Transverse colon (tissue), 4 donors: ENCODE data around the gene CELSR1.

Experiments
- CTCF ChIP-seq, 5 experiments: fragments of 200-600 bp in 3 of 5; fragments of 450-650 bp in 2 of 5; sonication (generic) in 3 of 5; IDR thresholded peaks; 1 replicate in 2 of 5; 2 replicates in 3 of 5; pipeline ENCODE4 v1.5.1; 2016 to 2017; ENCODE audit warnings: antibody characterized with exemption in 5 of 5, inconsistent platforms in 3 of 5, mild to moderate bottlenecking in 2 of 5, moderate library complexity in 1 of 5
- POLR2AphosphoS5 ChIP-seq, 3 donors: sonication (generic); formaldehyde crosslinking; IDR thresholded peaks; one replicate each; pipeline ENCODE4 v1.6.1; 2016; ENCODE audit warnings: antibody characterized with exemption in 3 of 3

DNA sequence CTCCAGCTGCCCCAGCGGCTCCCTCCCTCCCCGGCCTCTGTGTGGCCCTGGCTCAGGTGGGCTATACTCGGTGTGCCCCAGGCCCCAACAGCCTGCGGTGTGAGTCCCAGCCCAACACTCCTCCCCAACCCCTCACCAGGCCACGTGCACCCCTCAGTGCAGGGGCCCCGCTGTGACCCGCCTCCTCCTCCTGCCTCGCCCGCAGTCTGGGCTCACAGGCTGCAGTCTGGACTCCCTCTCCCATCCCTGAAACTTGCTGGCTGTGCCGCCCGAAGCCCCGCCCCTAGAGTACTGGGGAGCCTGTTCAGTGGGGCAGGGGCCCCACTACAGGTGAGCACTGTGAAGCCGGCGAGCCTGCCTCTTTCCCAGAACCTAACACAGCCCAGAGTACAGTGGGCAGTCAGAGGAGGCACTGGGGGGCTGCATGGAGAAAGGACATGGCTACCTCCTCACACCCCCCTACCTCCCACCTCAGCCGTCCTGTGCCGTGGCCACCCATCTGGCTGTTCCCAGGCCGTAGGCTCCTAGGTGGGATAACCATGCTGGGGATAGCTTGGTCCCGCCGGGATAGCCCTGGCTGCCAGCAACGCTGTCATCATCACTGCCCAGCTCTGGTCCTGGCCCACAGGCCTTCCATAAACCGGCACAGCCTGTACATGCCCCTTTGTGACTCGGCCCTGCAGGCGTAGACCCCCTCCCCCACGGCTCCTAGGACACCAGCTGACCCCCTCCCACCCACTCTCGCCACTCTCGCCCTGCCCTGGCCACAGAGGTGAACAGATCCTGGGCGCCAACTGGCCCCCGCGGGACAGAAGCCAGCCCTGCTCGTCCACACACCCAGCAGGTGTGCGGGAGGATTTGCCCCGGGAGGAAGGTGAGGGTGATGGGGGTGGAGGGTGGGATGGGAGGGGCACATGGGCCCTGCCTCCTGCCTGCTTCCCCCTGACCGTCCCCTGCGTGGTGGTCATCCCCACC lies 29.7 kb downstream of the CELSR1 start:
- TF ChIP-seq POLR2AphosphoS5 (IDR thresholded peaks at IDR 0.05) (no peak), CTCF (IDR thresholded peaks at IDR 0.05) (no peak)
